NCI-H1417 (cell line): Measurements from ENCODE around the gene EXPH5.
"Not testable (repeated sequence)": the region's sequence is repeated elsewhere in the genome, so short reads cannot be mapped to it uniquely, and the experiment has no call there.

ENCODE experiments used
- DNase-seq, 3 experiments: peaks; one replicate each; lab custom pipeline; 2025; lab: John Stamatoyannopoulos, UW

The EXPH5 gene, protein sequence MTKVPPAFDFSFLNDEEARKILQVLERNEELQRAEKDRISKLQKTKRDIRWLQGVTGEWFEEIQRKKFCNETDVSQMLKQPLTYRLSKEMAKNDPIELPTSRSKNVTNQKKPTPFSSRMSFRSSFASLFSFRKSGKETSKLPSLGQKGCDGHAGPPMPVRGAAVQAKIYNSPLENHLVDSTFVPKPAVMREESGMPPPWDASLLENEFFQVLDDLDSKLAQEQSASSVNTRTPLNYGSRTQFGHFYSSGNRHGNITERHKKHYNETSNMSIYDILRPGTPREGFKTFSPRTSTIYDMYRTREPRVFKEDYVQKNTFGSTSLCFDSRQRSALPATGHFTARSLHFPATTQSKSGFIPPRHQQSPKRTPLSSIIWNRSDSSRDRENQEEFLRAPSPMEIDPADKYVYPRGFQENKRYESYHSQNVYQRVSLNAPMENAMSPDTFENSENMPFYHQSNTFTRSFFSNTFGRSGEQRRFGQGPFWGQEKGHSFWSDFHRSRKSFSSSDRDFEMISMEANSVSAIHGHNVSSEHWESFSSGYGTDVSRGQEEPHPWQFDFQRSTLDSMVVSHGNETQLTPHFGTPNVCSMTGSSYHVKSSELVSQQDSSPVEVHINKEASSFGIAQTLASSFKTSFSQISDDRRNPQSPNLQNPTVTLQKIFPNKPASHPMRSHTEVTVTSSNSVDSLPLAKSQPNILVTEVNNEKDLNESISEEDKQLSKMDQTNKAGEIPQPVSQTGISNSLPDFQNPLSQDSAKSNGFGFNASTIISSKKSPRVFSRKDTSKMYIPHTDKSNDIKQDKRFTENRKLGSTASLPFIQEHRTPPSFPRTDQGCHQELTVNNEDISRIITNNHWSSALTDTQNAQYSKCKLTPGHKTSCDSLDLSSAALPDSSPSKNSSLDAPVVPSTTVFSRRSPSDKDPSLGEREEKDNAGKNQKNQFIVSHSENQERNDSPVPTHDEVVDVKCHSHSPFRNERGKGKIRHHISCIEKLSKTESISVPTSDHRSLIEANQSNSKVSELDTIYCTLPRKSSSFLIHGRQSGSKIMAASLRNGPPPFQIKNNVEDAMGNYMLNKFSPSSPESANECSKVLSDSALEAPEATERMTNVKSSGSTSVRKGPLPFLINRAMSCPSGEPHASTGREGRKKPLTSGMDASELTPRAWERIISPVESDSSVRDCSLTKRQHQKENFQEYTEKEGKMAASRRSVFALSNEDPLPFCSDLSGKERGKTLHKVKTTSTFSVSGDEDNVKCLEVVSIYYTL (N-terminal part only)

DNA sequence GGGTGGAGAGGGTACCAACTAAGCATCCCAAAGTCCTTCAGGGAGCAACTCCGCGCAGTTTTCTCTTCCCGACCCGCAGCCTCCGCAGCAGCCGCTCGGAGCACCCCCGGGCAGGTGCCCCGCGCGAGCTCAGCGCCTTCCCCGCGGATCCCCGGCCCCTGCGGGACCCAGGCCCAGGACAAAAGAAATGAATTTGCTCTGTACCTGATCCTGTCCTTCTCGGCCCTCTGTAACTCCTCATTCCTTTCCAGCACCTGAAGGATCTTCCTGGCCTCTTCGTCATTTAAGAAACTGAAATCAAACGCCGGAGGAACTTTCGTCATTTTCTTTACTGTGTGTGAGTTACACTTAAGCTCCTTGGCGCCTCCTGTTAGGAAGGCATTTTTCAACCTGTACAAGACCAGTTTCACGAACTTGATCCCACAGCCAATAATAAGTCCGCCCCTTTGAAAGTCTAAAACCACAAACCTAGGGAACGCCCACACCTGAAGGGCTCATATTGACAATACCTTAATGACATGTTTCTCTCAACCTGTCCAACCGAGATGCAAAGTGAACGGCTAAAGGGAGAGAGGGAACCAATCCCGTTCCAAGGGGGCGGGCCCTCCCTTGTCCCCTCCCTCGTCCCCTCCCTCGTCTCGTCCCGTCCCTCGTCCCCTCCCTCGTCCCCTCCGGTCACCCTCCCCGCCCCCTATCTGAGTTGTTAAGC, at the start of gene EXPH5:
Gene EXPH5 (minus strand): TSS at position 555 of the 709 bp plus-strand sequence. CDS start 232 bp downstream, at position 323.
- DNase-seq, result peak; percentile 98 to 100 (median 98)

DNA sequence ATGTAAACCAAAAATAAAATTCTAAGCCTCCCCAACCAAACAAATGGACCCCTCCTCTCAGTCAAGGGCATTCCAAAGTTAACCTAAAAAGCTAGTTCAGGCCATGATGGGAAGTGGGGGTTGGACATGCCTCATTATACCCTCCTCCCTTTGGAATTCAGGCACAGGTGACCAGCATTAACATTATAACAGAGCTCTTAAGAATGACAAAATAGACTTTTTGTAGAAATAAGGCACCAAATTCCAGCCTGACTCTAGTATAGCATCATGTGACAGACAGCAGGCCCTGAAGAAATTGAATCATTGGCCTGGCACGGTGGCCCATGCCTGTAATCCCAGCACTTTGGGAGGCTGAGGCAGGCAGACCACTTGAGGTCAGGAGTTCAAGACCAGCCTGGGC, 48.2 kb upstream of the EXPH5 start:
- DNase-seq, result not testable (repeated sequence)

DNA sequence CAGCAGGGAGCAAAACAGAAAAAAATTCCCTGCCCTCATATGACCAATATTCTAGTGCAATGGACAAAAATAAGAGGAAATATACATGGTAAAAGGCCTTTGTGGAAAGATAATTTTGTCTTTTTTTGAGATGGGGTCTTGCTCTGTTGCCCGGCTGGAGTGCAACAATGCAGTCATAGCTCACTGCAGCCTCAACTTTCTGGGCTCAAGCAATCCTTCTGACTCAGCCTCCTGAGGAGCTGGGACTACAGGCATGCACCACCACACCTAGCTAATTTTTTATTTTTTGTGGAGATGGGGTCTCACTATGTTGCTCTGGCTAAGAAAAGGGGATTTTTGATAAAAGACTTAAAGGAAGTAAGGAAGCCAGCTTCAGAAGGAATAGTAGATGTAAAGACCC, 45.6 kb upstream of the EXPH5 start:
- DNase-seq, result no peak

DNA sequence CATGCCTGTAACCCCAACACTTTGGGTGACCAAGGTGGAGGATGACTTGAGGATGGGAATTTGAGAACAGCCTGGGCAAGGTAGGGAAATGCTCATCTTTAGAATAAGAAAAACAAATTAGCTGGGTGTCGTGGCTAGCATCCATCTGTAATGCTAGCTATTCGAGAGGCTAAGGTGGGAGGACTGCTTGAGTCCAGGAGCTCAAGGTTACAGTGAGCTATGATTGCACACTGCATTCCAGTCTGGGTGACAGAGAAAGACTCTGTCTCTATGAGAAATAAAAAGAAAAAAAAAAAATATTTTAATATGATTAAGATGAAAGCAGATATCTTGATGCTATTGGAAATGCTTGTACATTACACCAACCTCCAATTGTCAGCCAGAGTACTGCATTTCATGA, 42.7 kb upstream of the EXPH5 start:
- no peak for DNase-seq

DNA sequence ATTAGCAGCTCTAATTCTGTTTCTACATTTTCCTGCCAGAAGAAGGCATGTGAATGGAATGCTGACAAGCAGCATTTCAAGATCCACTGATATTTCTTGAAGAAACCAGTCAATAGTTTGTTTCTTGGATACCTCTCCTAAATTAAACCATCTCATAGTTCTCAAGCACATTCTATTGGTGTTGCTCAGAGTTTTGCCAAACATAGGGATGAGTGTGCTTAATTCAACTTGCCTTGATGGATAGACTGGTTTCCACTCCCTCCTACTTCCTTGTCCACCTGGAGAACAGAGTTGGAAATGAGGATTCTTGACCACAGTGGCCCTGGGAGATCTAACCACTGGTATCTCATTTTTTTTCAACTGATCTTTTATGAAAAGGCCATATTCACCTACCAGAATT, 41.5 kb upstream of the EXPH5 start:
- no peak for DNase-seq

DNA sequence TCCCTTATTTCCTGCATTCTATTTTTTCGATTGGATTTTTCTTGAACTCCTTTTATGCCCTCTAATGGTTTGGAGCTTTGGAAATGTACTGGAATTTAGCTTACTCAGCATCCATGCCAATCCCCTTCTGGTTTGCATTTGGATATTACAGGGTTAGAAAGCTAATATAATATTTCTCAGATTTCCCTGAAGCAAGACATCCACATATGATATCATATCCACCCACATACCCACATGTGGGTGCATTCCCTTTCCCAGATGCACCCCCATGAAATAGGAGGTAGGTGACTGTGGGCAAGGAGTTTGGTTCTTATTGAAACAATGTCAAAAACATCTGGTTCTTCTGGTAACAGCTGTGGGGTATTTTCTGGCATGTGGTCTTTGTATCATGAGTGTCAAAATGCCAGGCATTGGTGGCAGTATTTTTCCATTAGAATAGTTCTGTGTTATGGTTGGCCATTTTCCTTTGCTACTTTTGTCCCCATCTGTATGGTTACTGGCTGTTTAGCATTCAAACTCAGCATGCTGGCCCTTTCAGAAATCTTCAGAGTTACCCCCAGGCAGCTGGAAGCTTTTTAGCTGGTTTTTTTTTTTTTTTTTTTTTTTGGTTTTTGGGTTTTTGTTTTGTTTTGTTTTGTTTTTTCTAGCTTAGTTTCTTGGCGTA, 38.6 kb upstream of the EXPH5 start:
- no peak for DNase-seq

DNA sequence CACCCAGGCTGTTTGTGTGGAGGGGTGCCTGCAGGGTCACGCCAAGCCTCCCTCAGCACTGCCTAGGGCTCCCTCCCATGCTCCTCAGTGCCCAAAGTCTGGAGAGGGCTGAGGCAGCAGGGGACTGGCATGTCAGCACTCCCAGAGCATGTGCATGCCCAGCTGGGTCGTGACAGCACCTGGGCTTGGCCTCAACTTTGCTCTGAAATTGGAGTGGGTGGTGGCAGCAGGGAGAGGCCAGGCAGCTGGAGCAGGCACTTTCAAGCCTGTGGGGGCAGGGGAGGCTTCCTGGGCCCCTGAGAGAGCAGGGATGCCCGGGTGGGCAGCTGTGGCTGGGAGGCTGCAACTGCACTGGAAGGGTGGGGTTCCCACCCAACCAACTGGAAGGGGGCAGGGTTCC, 35.7 kb upstream of the EXPH5 start:
- DNase-seq, result no peak

DNA sequence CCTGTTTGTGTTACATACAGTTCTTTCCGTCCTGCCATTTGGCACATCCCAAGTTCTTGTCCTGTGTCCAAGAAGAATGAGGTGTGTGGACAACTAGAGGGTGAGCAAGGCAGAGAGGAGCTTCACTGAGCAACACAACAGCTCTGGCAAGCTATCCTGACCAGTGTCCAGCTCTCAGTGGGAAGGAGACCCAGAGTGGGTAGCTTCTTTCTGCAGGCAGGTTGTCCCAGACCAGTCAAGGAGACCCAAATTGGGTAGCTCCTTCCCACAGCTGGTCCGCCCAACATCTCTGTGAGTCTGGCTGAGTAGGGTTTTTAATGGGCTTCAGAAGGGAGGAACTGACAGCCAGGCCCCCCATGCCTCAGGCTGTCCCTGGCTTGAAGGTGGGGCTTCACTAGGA, 35.2 kb upstream of the EXPH5 start:
- DNase-seq, result no peak

DNA sequence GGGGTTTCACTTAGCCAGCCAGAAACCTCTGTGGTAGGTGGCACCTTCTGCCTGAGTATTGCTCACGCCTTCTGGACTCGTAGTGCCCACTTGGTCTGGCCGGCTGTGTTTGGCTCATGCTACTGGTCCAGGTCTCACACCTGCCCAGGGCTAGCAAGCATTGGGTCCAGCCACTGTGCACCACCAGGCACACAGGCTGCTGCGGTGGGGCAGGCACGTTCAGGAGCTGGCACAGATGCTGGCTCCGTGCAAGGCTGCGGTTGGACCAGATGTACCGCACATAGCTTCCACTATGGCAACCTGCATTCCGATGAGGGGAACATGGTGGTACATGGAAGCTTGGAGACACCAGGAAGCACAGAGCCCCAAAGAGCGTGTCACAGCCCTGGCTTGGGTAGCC, 34.8 kb upstream of the EXPH5 start:
- no peak for DNase-seq

DNA sequence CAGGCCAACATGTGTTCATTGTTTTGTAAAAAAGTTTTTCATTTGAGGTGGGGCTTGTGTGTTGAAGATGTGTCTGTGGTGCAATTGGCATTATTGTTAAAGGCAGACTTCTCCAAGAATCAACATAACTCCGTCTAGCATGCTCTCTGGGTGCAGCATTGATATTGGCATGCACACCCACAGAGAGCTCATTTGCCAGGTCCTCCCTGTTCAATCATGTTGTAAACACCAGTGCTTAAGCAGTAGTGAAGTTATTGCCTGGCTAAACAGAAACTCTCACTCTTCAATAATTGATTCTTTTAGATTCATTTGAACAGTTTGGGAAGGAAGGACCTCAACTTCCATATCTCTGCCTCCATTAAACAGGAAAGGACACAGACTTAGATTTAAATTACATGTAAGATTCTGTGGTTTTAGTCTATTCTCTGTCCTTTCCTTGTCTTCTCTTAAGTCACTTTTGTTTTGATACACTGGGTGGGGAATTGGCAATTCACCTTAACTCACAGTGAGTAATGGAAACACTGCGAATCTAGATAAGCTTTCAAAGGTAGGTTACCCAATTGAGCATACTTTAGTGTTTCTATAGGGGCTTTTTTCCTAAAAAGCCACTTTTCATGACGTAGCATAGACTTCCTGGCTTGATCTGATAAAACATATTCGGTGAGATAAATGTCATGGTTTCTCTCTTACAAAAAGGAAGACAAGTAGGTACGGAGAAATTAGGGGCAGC, 30.8 kb upstream of the EXPH5 start:
- DNase-seq, result no peak

DNA sequence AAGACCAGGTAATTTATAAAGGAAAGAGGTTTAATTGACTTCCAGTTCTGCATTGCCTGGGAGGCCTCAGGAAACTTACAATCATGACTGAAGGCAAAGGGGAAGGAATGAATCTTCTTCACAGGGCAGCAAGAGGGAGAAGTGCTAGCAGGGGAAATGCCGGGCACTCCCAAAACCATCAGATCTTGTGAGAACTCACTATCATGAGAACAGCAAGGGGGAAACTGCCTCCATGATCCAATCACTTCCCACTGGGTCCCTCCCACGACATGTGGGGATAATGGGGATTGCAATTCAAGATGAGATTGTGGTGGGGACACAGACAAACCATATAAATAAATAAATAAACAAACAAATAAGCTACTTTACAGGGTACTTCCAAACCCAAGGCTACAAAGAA, 28.8 kb upstream of the EXPH5 start:
- DNase-seq, result no peak

DNA sequence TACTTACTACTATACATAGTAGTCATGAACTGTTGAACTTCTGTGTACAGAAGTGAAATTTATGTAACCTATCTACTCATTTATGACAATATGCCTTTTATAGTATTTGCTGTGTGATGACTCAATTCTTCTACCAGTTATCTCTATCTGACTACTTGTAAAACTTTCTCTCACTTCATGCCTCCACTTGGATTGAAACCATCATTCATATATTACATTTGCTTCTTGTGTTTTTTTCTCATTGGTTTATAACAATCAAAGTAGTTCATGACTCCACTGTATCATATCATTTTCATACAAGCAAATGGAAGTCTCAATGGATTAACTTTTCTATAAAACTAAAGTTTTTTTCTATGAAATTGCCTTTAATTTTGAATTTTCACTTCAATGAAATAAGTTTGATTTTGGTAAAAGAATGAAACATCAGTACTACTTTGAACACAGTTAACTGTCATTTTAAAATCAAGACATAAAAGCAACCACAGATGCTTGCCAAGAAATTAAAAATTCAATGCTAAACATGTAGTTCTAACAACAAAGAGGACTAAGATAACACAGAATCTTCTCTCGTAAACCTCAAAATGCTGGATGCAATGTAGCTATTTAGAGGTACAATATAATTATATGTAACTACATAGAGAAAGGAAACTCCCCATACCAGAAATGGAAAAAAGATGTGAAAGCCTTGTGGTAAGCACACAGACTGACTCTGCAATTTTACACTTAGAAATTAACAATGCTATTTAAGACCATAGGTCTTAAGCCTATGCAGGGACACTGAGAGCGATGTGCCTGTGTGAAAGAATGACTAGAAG, 27.6 kb upstream of the EXPH5 start:
- no peak for DNase-seq

DNA sequence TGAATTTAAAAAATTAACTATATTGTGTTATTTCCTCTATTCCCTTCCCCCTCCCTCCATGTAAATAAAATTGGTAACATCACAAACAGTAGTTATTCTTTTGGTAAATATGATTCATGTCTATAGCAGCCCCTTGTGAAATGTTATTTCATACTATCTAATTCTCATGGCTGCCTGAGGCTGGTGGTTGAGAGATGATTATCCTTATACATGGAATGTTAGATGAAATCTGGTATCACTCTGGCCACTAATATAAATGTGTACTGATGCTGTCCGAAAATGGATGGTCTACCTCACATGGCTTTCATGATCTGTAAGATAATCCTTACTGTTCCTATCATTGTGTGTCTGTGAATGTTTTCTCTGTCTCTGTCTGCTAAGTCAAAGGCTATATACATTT, 25.0 kb upstream of the EXPH5 start:
- DNase-seq, result no peak

DNA sequence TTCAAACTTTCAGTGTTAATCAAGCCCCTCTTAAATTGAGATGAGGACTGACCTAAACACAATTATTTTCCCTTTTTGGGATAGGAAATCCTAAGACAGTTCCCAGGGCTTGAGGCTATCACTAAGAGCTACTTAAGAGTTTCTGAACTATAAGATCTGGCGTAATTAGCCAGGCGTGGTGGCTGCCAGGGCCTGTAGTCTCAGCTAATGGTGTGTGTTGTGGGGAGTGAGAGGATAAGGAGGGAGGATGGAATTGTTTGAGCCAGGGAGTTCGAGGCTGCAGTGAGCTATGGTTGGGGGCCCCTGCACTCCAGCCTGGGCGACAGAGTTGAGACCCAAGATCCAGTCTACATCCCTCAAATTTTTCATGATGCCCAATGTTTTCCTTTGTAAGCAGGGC, 23.5 kb upstream of the EXPH5 start:
- DNase-seq, result no peak

DNA sequence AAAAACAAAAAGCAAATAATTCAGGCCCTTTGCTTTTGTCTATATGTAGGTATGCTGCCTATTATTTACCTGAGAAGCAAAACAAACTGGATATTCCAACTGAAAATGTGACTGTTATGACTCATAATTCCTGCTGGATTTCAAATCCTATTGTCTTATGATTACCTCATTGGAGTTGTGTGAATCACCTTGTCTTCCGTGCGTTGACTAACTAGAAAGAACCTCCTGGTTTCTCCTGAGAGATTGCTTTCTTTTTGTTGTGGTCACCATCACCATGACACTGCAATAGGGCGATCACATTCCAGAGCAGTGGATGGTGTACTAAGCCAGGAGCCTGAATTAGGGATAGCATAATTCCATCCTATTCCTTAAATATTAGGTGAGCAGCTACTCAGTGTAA, 23.0 kb upstream of the EXPH5 start:
- DNase-seq, result no peak

DNA sequence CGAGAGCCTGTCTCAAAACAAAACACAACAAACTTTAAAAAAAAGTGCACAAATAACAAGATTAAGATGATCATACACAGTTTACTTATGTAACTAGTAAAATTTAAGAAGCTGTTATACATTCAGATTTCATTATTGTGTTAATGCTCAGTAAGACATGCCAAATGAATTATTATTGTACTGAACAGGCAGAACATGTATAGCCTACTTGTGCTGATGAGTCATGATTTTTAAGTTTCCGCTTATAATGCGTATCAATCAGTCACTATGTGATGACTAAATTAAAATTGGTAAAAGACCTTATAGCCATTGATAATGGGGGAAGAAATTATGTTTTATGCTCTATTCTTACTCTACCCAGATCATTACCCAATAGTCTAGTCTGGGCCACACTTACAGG, 20.5 kb upstream of the EXPH5 start:
- no peak for DNase-seq

DNA sequence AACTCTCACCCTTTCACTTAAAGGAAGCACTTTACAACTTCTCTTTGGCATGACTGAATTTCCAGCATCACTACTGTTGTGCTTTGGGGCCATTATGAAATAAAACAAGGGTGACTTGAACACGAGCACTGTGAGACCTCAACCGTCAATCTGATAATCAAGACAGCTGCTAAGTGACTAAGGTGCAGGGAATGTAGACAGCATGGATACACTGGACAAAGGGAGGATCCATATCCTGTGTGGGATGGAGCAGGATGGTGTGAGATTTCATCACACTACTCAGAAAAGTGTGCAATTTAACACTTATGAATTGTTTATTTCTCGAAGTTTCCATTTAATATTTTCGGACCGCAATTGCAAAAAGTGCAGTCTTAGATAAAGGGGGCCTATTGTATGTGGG, 16.1 kb upstream of the EXPH5 start:
- no peak for DNase-seq

DNA sequence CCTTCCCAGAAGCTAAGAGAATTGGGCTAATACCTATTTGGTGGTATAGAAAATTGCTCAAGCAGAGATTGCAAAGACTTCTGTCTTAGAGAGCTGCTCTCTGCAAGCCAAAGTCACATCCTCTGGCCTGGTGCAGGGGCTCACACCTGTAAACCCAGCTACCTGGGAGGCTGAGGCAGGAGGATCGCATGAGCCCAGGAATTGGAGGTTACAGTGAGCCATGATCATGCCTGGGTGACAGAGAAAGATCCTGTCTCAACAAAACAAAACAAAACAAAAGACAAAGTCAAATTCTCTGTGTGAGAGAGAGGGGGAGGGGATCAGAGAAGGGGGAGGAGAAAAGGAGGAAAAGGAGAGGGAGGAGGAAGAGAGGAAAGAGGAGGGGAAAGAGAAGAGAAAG, 15.0 kb upstream of the EXPH5 start:
- no peak for DNase-seq

DNA sequence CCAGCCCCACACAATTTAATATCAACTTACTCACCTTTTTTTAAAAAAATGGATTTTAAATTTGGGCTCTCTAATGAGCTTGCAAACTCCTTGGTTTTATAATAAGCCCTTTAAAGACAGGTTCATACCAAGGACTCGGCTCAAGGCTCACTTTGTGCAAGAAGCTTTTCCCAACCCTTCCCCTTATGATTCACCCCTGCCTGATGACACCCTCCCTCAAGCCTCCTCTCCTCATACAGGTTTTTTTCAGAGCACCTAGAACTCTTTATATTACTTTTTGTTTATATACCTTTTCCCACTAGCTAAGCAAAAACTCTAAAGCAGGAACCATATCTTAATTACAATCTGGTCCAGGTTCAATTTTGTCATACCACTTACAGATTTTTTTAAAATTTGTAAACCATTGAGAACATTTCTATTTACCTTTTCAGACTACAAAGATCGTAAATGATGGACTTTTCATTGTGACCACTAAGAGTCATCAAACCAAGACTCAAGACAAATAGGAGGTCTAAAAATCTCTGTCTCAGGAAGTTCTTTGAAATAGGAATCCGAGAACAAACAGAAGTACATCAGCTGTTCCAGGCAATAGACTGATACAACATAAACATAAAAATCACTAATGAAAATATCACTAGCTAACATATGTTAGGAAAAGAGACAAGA, 13.1 kb upstream of the EXPH5 start:
- peak in 1 of 3 experiments; percentile 18 for DNase-seq
